ENCODE measurements around the gene ARL5A.

ARL5A gene

DNA sequence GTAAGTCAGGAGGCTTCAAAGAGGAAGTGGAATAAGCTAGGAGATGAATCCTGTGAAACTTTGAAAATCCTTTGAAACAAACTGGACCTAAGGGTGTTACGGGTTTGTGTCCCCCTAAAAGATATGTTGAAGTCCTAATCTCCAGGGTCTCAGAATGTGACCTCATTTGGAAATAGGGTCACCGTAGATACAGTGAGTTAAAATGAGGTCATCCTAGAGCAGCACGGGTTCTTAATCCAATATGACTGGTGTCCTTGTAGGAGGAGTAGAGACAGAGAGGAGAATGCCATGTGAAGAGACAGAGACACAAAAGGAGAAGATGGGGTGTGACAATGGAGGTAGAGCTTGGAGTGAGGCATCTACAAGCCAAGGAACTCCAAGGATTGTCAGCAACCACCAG is 67.0 kb downstream of the ARL5A start:
- no peaks in the 10 kb centered on the region for H3K79me1 ChIP-seq (replicated peaks; ENCODE audit: low read length, poor library complexity, severe bottlenecking)
- H3K9me3 ChIP-seq (ENCODE audit: control insufficient read depth, low read length) = no peaks in the 10 kb centered on the region
- H2AFZ ChIP-seq (ENCODE audit: low read depth, low read length) = no peak overlapping the region
- H3K4me2 ChIP-seq (ENCODE audit: low read length, poor library complexity, severe bottlenecking) = no peak overlapping the region
- H3K36me3 ChIP-seq (ENCODE audit: control insufficient read depth in 1 of 2, insufficient read depth in 2 of 2, low read depth in 1 of 2, low read length in 2 of 2) = no peaks in the 10 kb centered on the region
- H4K8ac ChIP-seq (ENCODE audit: low read length) = no peak overlapping the region
- H3K14ac ChIP-seq (ENCODE audit: low read length in 2 of 2) = no peak overlapping the region
- H3K4me3 ChIP-seq (ENCODE audit: insufficient read depth in 1 of 2, low read depth in 1 of 2, low read length in 2 of 2) = no peak overlapping the region
- H2BK15ac ChIP-seq (ENCODE audit: low read depth, poor library complexity, severe bottlenecking) = no peak overlapping the region
- peaks cover 7% of the 10 kb centered on the region for H3K4me1 ChIP-seq (ENCODE audit: control insufficient read depth, insufficient read depth, low read depth, low read length)
- no peak overlapping the region for H3K4ac ChIP-seq (ENCODE audit: low read depth in 1 of 2, low read length in 2 of 2)
- H3K9ac ChIP-seq (ENCODE audit: low read length) = no peak overlapping the region
- no peak overlapping the region for H2BK12ac ChIP-seq (ENCODE audit: low read length in 2 of 2)
- H2BK120ac ChIP-seq (ENCODE audit: low read depth, low read length) = no peak overlapping the region
- H3K27me3 ChIP-seq (ENCODE audit: control insufficient read depth in 1 of 2, insufficient read depth in 1 of 2, low read length in 2 of 2) = no peaks in the 10 kb centered on the region
- no peak overlapping the region for H2BK5ac ChIP-seq (ENCODE audit: low read depth, low read length, poor library complexity, severe bottlenecking)
- H3K18ac ChIP-seq (ENCODE audit: low read depth in 1 of 2, low read length in 2 of 2) = no peak overlapping the region
- no peak overlapping the region for H3K23ac ChIP-seq (ENCODE audit: low read length in 2 of 2)
- WGBS = 79% methylated on average over 3 of the region's 3 CpGs
- no peak for DNase-seq
- H3K27ac ChIP-seq (ENCODE audit: low read length, poor library complexity, severe bottlenecking) = no peak overlapping the region
- H4K91ac ChIP-seq (ENCODE audit: low read length) = no peak overlapping the region
- H2AK5ac ChIP-seq (ENCODE audit: low read length, severe bottlenecking) = no peak overlapping the region

GRCh38 chr2:151760139-151760650 is 68.0 kb downstream of the ARL5A start:
- H3K27ac ChIP-seq (ENCODE audit: low read length, poor library complexity, severe bottlenecking) = no peak overlapping the region
- no peak for DNase-seq
- H4K91ac ChIP-seq (ENCODE audit: low read length) = no peak overlapping the region
- H3K18ac ChIP-seq (ENCODE audit: low read depth in 1 of 2, low read length in 2 of 2) = no peak overlapping the region
- H3K79me1 ChIP-seq (replicated peaks; ENCODE audit: low read length, poor library complexity, severe bottlenecking) = no peaks in the 10 kb centered on the region
- H4K8ac ChIP-seq (ENCODE audit: low read length) = no peak overlapping the region
- H2BK5ac ChIP-seq (ENCODE audit: low read depth, low read length, poor library complexity, severe bottlenecking) = no peak overlapping the region
- no peak overlapping the region for H2BK12ac ChIP-seq (ENCODE audit: low read length in 2 of 2)
- WGBS = 90% methylated on average over 10 of the region's 11 CpGs
- no peak overlapping the region for H3K4me3 ChIP-seq (ENCODE audit: insufficient read depth in 1 of 2, low read depth in 1 of 2, low read length in 2 of 2)
- H3K14ac ChIP-seq (ENCODE audit: low read length in 2 of 2) = no peak overlapping the region
- H2BK15ac ChIP-seq (ENCODE audit: low read depth, poor library complexity, severe bottlenecking) = no peak overlapping the region
- no peak overlapping the region for H3K4ac ChIP-seq (ENCODE audit: low read depth in 1 of 2, low read length in 2 of 2)
- no peak overlapping the region for H3K23ac ChIP-seq (ENCODE audit: low read length in 2 of 2)
- peaks cover 5% of the 10 kb centered on the region for H3K4me1 ChIP-seq (ENCODE audit: control insufficient read depth, insufficient read depth, low read depth, low read length)
- H2AK5ac ChIP-seq (ENCODE audit: low read length, severe bottlenecking) = no peak overlapping the region
- H2BK120ac ChIP-seq (ENCODE audit: low read depth, low read length) = no peak overlapping the region
- H2AFZ ChIP-seq (ENCODE audit: low read depth, low read length) = no peak overlapping the region
- H3K36me3 ChIP-seq (ENCODE audit: control insufficient read depth in 1 of 2, insufficient read depth in 2 of 2, low read depth in 1 of 2, low read length in 2 of 2) = no peaks in the 10 kb centered on the region
- no peak overlapping the region for H3K4me2 ChIP-seq (ENCODE audit: low read length, poor library complexity, severe bottlenecking)
- no peak overlapping the region for H3K9ac ChIP-seq (ENCODE audit: low read length)
- H3K27me3 ChIP-seq (ENCODE audit: control insufficient read depth in 1 of 2, insufficient read depth in 1 of 2, low read length in 2 of 2) = no peaks in the 10 kb centered on the region
- H3K9me3 ChIP-seq (ENCODE audit: control insufficient read depth, low read length) = no peaks in the 10 kb centered on the region

DNA sequence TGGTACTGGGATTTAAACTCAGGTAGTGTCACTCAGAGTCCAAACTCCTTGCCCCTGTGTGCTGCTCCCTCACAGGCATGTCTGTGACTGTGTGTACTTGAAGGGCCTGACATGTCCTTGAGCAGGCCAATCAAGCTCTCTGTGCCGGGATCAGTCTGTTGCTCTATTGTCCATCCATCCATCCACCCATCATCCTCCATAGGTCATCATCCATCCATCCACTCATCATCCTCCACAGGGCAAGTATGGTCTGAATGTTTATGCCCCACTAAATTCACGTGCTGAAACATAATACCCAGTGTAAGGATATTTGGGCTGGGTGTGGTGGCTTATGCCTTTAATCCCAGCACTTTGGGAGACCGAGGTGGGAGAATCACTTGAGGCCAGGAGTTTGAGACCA is 69.5 kb downstream of the ARL5A start:
- no peak overlapping the region for H3K4ac ChIP-seq (ENCODE audit: low read depth in 1 of 2, low read length in 2 of 2)
- H2BK12ac ChIP-seq (ENCODE audit: low read length in 2 of 2) = no peak overlapping the region

GRCh38 chr2:151757861-151758260 is 70.4 kb downstream of the ARL5A start:
- no peak overlapping the region for H3K14ac ChIP-seq (ENCODE audit: low read length in 2 of 2)
- H3K27ac ChIP-seq (ENCODE audit: low read length, poor library complexity, severe bottlenecking) = no peak overlapping the region
- no peaks in the 10 kb centered on the region for H3K79me1 ChIP-seq (replicated peaks; ENCODE audit: low read length, poor library complexity, severe bottlenecking)
- WGBS = 92% methylated on average over 1 of the region's 1 CpG
- H4K8ac ChIP-seq (ENCODE audit: low read length) = no peak overlapping the region
- no peak overlapping the region for H3K9ac ChIP-seq (ENCODE audit: low read length)
- DNase-seq = no peak
- no peaks in the 10 kb centered on the region for H3K9me3 ChIP-seq (ENCODE audit: control insufficient read depth, low read length)
- no peak overlapping the region for H3K4ac ChIP-seq (ENCODE audit: low read depth in 1 of 2, low read length in 2 of 2)
- H2BK12ac ChIP-seq (ENCODE audit: low read length in 2 of 2) = no peak overlapping the region
- H3K23ac ChIP-seq (ENCODE audit: low read length in 2 of 2) = no peak overlapping the region
- peaks cover 5% of the 10 kb centered on the region for H3K4me1 ChIP-seq (ENCODE audit: control insufficient read depth, insufficient read depth, low read depth, low read length)
- no peak overlapping the region for H3K4me2 ChIP-seq (ENCODE audit: low read length, poor library complexity, severe bottlenecking)
- no peak overlapping the region for H2BK5ac ChIP-seq (ENCODE audit: low read depth, low read length, poor library complexity, severe bottlenecking)
- no peak overlapping the region for H3K18ac ChIP-seq (ENCODE audit: low read depth in 1 of 2, low read length in 2 of 2)
- H2AK5ac ChIP-seq (ENCODE audit: low read length, severe bottlenecking) = no peak overlapping the region
- no peak overlapping the region for H4K91ac ChIP-seq (ENCODE audit: low read length)
- H2AFZ ChIP-seq (ENCODE audit: low read depth, low read length) = no peak overlapping the region
- H3K27me3 ChIP-seq (ENCODE audit: control insufficient read depth in 1 of 2, insufficient read depth in 1 of 2, low read length in 2 of 2) = no peaks in the 10 kb centered on the region
- H2BK15ac ChIP-seq (ENCODE audit: low read depth, poor library complexity, severe bottlenecking) = no peak overlapping the region
- no peak overlapping the region for H3K4me3 ChIP-seq (ENCODE audit: insufficient read depth in 1 of 2, low read depth in 1 of 2, low read length in 2 of 2)
- no peak overlapping the region for H2BK120ac ChIP-seq (ENCODE audit: low read depth, low read length)
- no peaks in the 10 kb centered on the region for H3K36me3 ChIP-seq (ENCODE audit: control insufficient read depth in 1 of 2, insufficient read depth in 2 of 2, low read depth in 1 of 2, low read length in 2 of 2)

More for the DNA sequence above, 69.5 kb downstream of the ARL5A start:
- H2BK15ac ChIP-seq (ENCODE audit: low read depth, poor library complexity, severe bottlenecking) = no peak overlapping the region
- H3K36me3 ChIP-seq (ENCODE audit: control insufficient read depth in 1 of 2, insufficient read depth in 2 of 2, low read depth in 1 of 2, low read length in 2 of 2) = no peaks in the 10 kb centered on the region
- no peaks in the 10 kb centered on the region for H3K9me3 ChIP-seq (ENCODE audit: control insufficient read depth, low read length)
- H2AK5ac ChIP-seq (ENCODE audit: low read length, severe bottlenecking) = no peak overlapping the region
- H3K27me3 ChIP-seq (ENCODE audit: control insufficient read depth in 1 of 2, insufficient read depth in 1 of 2, low read length in 2 of 2) = no peaks in the 10 kb centered on the region
- no peak overlapping the region for H2BK5ac ChIP-seq (ENCODE audit: low read depth, low read length, poor library complexity, severe bottlenecking)
- no peak overlapping the region for H3K18ac ChIP-seq (ENCODE audit: low read depth in 1 of 2, low read length in 2 of 2)
- DNase-seq = no peak
- no peak overlapping the region for H4K91ac ChIP-seq (ENCODE audit: low read length)
- no peak overlapping the region for H3K27ac ChIP-seq (ENCODE audit: low read length, poor library complexity, severe bottlenecking)
- peaks cover 5% of the 10 kb centered on the region for H3K4me1 ChIP-seq (ENCODE audit: control insufficient read depth, insufficient read depth, low read depth, low read length)
- H2AFZ ChIP-seq (ENCODE audit: low read depth, low read length) = no peak overlapping the region
- no peak overlapping the region for H3K14ac ChIP-seq (ENCODE audit: low read length in 2 of 2)
- no peak overlapping the region for H3K23ac ChIP-seq (ENCODE audit: low read length in 2 of 2)
- no peak overlapping the region for H3K9ac ChIP-seq (ENCODE audit: low read length)
- H3K79me1 ChIP-seq (replicated peaks; ENCODE audit: low read length, poor library complexity, severe bottlenecking) = no peaks in the 10 kb centered on the region
- H3K4me3 ChIP-seq (ENCODE audit: insufficient read depth in 1 of 2, low read depth in 1 of 2, low read length in 2 of 2) = no peak overlapping the region
- H2BK120ac ChIP-seq (ENCODE audit: low read depth, low read length) = no peak overlapping the region
- H3K4me2 ChIP-seq (ENCODE audit: low read length, poor library complexity, severe bottlenecking) = no peak overlapping the region
- H4K8ac ChIP-seq (ENCODE audit: low read length) = no peak overlapping the region
- WGBS = 91% methylated on average over 3 of the region's 3 CpGs

Data from mesenchymal stem cell (in vitro differentiated cells and primary cell).